IPS-NIHi11 (cell line): ENCODE results near the gene AUTS2.

Source experiments
- DNase-seq: peaks from one replicate; pipeline ENCODE4 v3.0.0; 2012; ENCODE audit warnings: mixed read lengths, low spot score

AUTS2 gene

GRCh38 chr7:69939317-69939716 is 341.0 kb downstream of the AUTS2 start:
- DNase-seq = no peak

GRCh38 chr7:69941077-69941651 is 342.9 kb downstream of the AUTS2 start:
- DNase-seq = no peak

- no peak for DNase-seq
Observed at GRCh38 chr7:69942573-69942972, 344.3 kb downstream of the AUTS2 start.

- DNase-seq = no peak
Observed at GRCh38 chr7:69946901-69947300, 348.6 kb downstream of the AUTS2 start.

GRCh38 chr7:69947998-69948397 is 349.7 kb downstream of the AUTS2 start:
- no peak for DNase-seq

GRCh38 chr7:69949122-69949521 is 350.8 kb downstream of the AUTS2 start:
- no peak for DNase-seq

- DNase-seq = no peak
Observed at GRCh38 chr7:69951458-69951857, 353.2 kb downstream of the AUTS2 start.

GRCh38 chr7:69953136-69954067 is 355.1 kb downstream of the AUTS2 start:
- no peak for DNase-seq

GRCh38 chr7:69956541-69956940 is 358.3 kb downstream of the AUTS2 start:
- DNase-seq = no peak

- no peak for DNase-seq
Observed at GRCh38 chr7:69957661-69958060, 359.4 kb downstream of the AUTS2 start.

- DNase-seq = no peak
Observed at GRCh38 chr7:69959789-69960499, 361.7 kb downstream of the AUTS2 start.

GRCh38 chr7:69961436-69961835 is 363.2 kb downstream of the AUTS2 start:
- DNase-seq = no peak

GRCh38 chr7:69962186-69963065 is 364.2 kb downstream of the AUTS2 start:
- no peak for DNase-seq

- no peak for DNase-seq
Observed at GRCh38 chr7:69963393-69963792, 365.1 kb downstream of the AUTS2 start.

- DNase-seq = no peak
Observed at GRCh38 chr7:69966766-69967591, 368.7 kb downstream of the AUTS2 start.

- DNase-seq = no peak
Observed at GRCh38 chr7:69967689-69968450, 369.6 kb downstream of the AUTS2 start.

GRCh38 chr7:69968969-69969556 is 370.8 kb downstream of the AUTS2 start:
- no peak for DNase-seq

GRCh38 chr7:69981646-69982045 is 383.4 kb downstream of the AUTS2 start:
- no peak for DNase-seq

GRCh38 chr7:69982197-69982596 is 383.9 kb downstream of the AUTS2 start:
- DNase-seq = no peak

GRCh38 chr7:69989551-69989950 is 391.3 kb downstream of the AUTS2 start:
- no peak for DNase-seq
